Neural crest cell (in vitro differentiated cells): Measurements from ENCODE around the gene ZDHHC18. TPM values are rescaled to one million over a fixed set of nuclear protein-coding genes. Genes with fewer than 3 reads are reported as not detected.

ENCODE experiments used
- DNase-seq: peaks from one replicate; pipeline ENCODE4 v3.0.0; 2021; ENCODE audit warnings: low read depth, mixed read lengths, low spot score
- H3K27ac Mint-ChIP-seq: one replicate; pipeline ENCODE4 v1.8.0; 2021; ENCODE audit warnings: mild to moderate bottlenecking, mixed read lengths; ENCODE audit not compliant: unreplicated experiment
- H3K27me3 Mint-ChIP-seq: 2 replicates; pipeline ENCODE4 v1.8.0; 2021; ENCODE audit warnings: low read depth, mild to moderate bottlenecking, mixed read lengths
- H3K36me3 Mint-ChIP-seq: 2 replicates; pipeline ENCODE4 v1.8.0; 2021; ENCODE audit warnings: low read depth, mild to moderate bottlenecking, mixed read lengths
- H3K4me1 Mint-ChIP-seq: 2 replicates; pipeline ENCODE4 v1.8.0; 2021; ENCODE audit warnings: mixed read lengths
- H3K4me3 Mint-ChIP-seq: one replicate; pipeline ENCODE4 v1.8.0; 2021; ENCODE audit warnings: mild to moderate bottlenecking, mixed read lengths
- H3K9me3 Mint-ChIP-seq: 2 replicates; pipeline ENCODE4 v1.8.0; 2021; ENCODE audit warnings: mixed read lengths
- CTCF ChIP-seq: fragments of 200-600 bp; sonication (generic); conservative IDR thresholded peaks from 2 replicates; pipeline ENCODE4 v1.5.0; 2021; ENCODE audit warnings: antibody characterized with exemption, mild to moderate bottlenecking
- total RNA-seq: library from RNA; stranded (reverse); gene quantifications from 2 replicates; pipeline ENCODE4 v1.2.1, GENCODE V29; 2021

Gene ZDHHC18
- total RNA-seq, 1 donor from 2014 or later = 44.3 TPM

GRCh38 chr1:26787381-26787705 lies 39.1 kb upstream of the ZDHHC18 start:
- no peak for TF ChIP-seq CTCF
- peak overlapping the region; percentile 97 for H3K4me3 Mint-ChIP-seq
- peaks cover 14% of the 10 kb centered on the region for H3K27me3 Mint-ChIP-seq
- no peaks in the 10 kb centered on the region for H3K9me3 Mint-ChIP-seq
- peaks cover 4% of the 10 kb centered on the region for H3K36me3 Mint-ChIP-seq
- no peak for DNase-seq
- peaks cover 63% of the 10 kb centered on the region for H3K4me1 Mint-ChIP-seq
- peak overlapping the region; percentile 99 for H3K27ac Mint-ChIP-seq

- H3K9me3 Mint-ChIP-seq = no peaks in the 10 kb centered on the region
- H3K4me3 Mint-ChIP-seq = peak within 1 kb of the TSS; percentile 97
- no peaks in the 10 kb centered on the region for H3K36me3 Mint-ChIP-seq
- TF ChIP-seq CTCF = peak; percentile 28
- H3K4me1 Mint-ChIP-seq = peaks cover 58% of the 10 kb centered on the region
- H3K27me3 Mint-ChIP-seq = peaks cover 14% of the 10 kb centered on the region
- peak within 1 kb of the TSS; percentile 99 for H3K27ac Mint-ChIP-seq
- DNase-seq = peak; percentile 90
These were observed 38.6 kb upstream of the ZDHHC18 start, which contains the start of gene PIGV for GRCh38 chr1:26787706-26788514. Gene PIGV, plus strand, starts transcription at chr1:26787950. Its CDS starts 2,866 bp downstream, at chr1:26790816.

- no peak for DNase-seq
- H3K27ac Mint-ChIP-seq = peak overlapping the region; percentile 52
- peak overlapping the region; percentile 94 for H3K4me3 Mint-ChIP-seq
- H3K27me3 Mint-ChIP-seq = peaks cover 14% of the 10 kb centered on the region
- H3K9me3 Mint-ChIP-seq = no peaks in the 10 kb centered on the region
- peaks cover 52% of the 10 kb centered on the region for H3K4me1 Mint-ChIP-seq
- H3K36me3 Mint-ChIP-seq = no peaks in the 10 kb centered on the region
- no peak for TF ChIP-seq CTCF
These were observed 38.0 kb upstream of the ZDHHC18 start for GRCh38 chr1:26788515-26788785.

GRCh38 chr1:26788836-26789611 lies 37.5 kb upstream of the ZDHHC18 start:
- Mint-ChIP-seq H3K4me3 (peak overlapping the region; percentile 94), H3K27me3 (peaks cover 14% of the 10 kb centered on the region), H3K4me1 (peaks cover 47% of the 10 kb centered on the region), H3K27ac (peak overlapping the region; percentile 52), H3K9me3 (no peaks in the 10 kb centered on the region), H3K36me3 (no peaks in the 10 kb centered on the region)
- peak; percentile 77 for DNase-seq
- peak; percentile 98 for TF ChIP-seq CTCF

GRCh38 chr1:26789612-26789865 lies 36.9 kb upstream of the ZDHHC18 start:
- Mint-ChIP-seq H3K4me3 (peak overlapping the region; percentile 25), H3K27me3 (peaks cover 14% of the 10 kb centered on the region), H3K4me1 (peaks cover 42% of the 10 kb centered on the region), H3K27ac (no peak overlapping the region), H3K36me3 (no peaks in the 10 kb centered on the region), H3K9me3 (no peaks in the 10 kb centered on the region)
- DNase-seq = no peak
- no peak for TF ChIP-seq CTCF
